Measurements from ENCODE around the gene CLCA4.

The CLCA4 gene

GRCh38 chr1:86621286-86621685, 74.4 kb downstream of the CLCA4 start:
- Histone ChIP-seq H3K79me2 (ENCODE audit: control insufficient read depth, insufficient read depth, low read length, poor library complexity) (no peaks in the 10 kb centered on the region), H2AK5ac (ENCODE audit: low read length) (no peak overlapping the region), H3K4ac (ENCODE audit: low read depth, low read length) (no peak overlapping the region), H2BK5ac (ENCODE audit: low read depth, low read length, poor library complexity) (no peak overlapping the region), H4K8ac (ENCODE audit: low read depth, low read length) (no peak overlapping the region), H3K79me1 (ENCODE audit: low read length) (no peaks in the 10 kb centered on the region), H4K12ac (ENCODE audit: low read depth, low read length) (no peak overlapping the region), H3K23ac (ENCODE audit: low read length) (no peak overlapping the region), H2BK12ac (ENCODE audit: low read length) (no peak overlapping the region), H3K4me2 (ENCODE audit: low read length) (no peak overlapping the region), H3K36me3 (ENCODE audit: control insufficient read depth in 1 of 2, insufficient read depth in 2 of 2, low read length in 2 of 2) (no peaks in the 10 kb centered on the region), H3K27ac (ENCODE audit: low read depth, low read length) (no peak overlapping the region), H2BK120ac (ENCODE audit: insufficient read depth, low read length, poor library complexity) (no peak overlapping the region), H3K4me1 (ENCODE audit: control insufficient read depth in 1 of 2, insufficient read depth in 2 of 2, low read length in 2 of 2) (peaks cover 2% of the 10 kb centered on the region in 2 experiments), H3K4me3 (ENCODE audit: low read depth, low read length) (no peak overlapping the region), H3K14ac (ENCODE audit: low read length) (no peak overlapping the region), H3K9ac (ENCODE audit: low read length) (no peak overlapping the region), H3K27me3 (ENCODE audit: insufficient read depth, low read length) (no peaks in the 10 kb centered on the region), H3K18ac (ENCODE audit: low read length) (no peak overlapping the region), H3K9me3 (ENCODE audit: insufficient read depth, low read depth, low read length) (no peaks in the 10 kb centered on the region), H2AFZ (ENCODE audit: insufficient read depth, low read length, poor library complexity) (no peak overlapping the region), H4K91ac (ENCODE audit: low read depth, low read length) (no peak overlapping the region)
- WGBS (ENCODE audit: extremely low coverage, insufficient coverage, insufficient read length), result no CpG with 5 or more reads among the region's 1 CpG
- DNase-seq, result no peak

All from trophoblast cell (in vitro differentiated cells and primary cell).